HEK293 (cell line): ENCODE results near the gene PRDM11.

Experiments used
- CTCF ChIA-PET: fragments of 350-600 bp; formaldehyde crosslinking; extraction: SDS; loops from one replicate; lab custom pipeline; 2021; ENCODE audit warnings: antibody characterized with exemption; lab: Yijun Ruan, JAX
- POLR2A ChIA-PET: fragments of 300-600 bp; formaldehyde crosslinking; extraction: SDS; loops from one replicate; lab custom pipeline; 2020; ENCODE audit warnings: antibody characterized with exemption, inconsistent platforms; lab: Yijun Ruan, JAX
- H3K27ac ChIP-seq: fragments of 200-500 bp; sonication (Bioruptor generic); 2 replicates; pipeline ENCODE4 v1.5.1; 2014; ENCODE audit warnings: low read depth, low read length, control low read depth, inconsistent platforms; ENCODE audit errors: extremely low read depth
- H3K36me3 ChIP-seq, 2 experiments: fragments of 200-500 bp in 1 of 2; sonication (Bioruptor generic) in 1 of 2; 1 replicate in 1 of 2; 2 replicates in 1 of 2; pipeline ENCODE4 v1.5.1; 2014 to 2017; ENCODE audit warnings: inconsistent platforms in 2 of 2, low read length in 2 of 2; ENCODE audit not compliant: control insufficient read depth in 2 of 2, insufficient read depth in 1 of 2
- H3K4me1 ChIP-seq: fragments of 200-500 bp; sonication (Bioruptor generic); 2 replicates; pipeline ENCODE4 v1.5.1; 2014; ENCODE audit warnings: mild to moderate bottlenecking, low read length, inconsistent platforms; ENCODE audit not compliant: control insufficient read depth, insufficient read depth
- H3K4me3 ChIP-seq: 2 replicates; pipeline ENCODE4 v1.5.1; 2011; ENCODE audit warnings: low read depth, mild to moderate bottlenecking, control low read depth, low read length, moderate library complexity
- H3K9me3 ChIP-seq: fragments of 200-500 bp; sonication (Bioruptor generic); 2 replicates; pipeline ENCODE4 v1.5.1; 2014; ENCODE audit warnings: low read depth, low read length, inconsistent platforms; ENCODE audit not compliant: control insufficient read depth, insufficient read depth
- FEZF1 ChIP-seq: fragments of 450-650 bp; formaldehyde crosslinking; IDR thresholded peaks from 2 replicates; pipeline ENCODE4 v1.5.1; 2016; ENCODE audit warnings: missing biosample characterization, missing genetic modification characterization
- HOXD13 ChIP-seq: sonication (generic); formaldehyde crosslinking; IDR thresholded peaks from 2 replicates; pipeline ENCODE4 v1.8.0; 2022; ENCODE audit warnings: missing genetic modification reagents, borderline replicate concordance
- PRDM10 ChIP-seq: fragments of 450-650 bp; formaldehyde crosslinking; IDR thresholded peaks from 2 replicates; pipeline ENCODE4 v1.5.1; 2016; ENCODE audit warnings: missing biosample characterization, missing genetic modification characterization
- SP2 ChIP-seq: fragments of 450-650 bp; formaldehyde crosslinking; IDR thresholded peaks from 2 replicates; pipeline ENCODE4 v1.5.1; 2016; ENCODE audit warnings: missing biosample characterization, missing genetic modification characterization
- ZFP69B ChIP-seq: fragments of 450-650 bp; formaldehyde crosslinking; IDR thresholded peaks from 2 replicates; pipeline ENCODE4 v1.5.1; 2016; ENCODE audit warnings: missing biosample characterization, missing genetic modification characterization
- ZNF239 ChIP-seq: fragments of 450-650 bp; formaldehyde crosslinking; IDR thresholded peaks from 2 replicates; pipeline ENCODE4 v1.5.1; 2016; ENCODE audit warnings: missing biosample characterization, missing genetic modification characterization
- ZNF26 ChIP-seq: fragments of 450-650 bp; formaldehyde crosslinking; IDR thresholded peaks from 2 replicates; pipeline ENCODE4 v1.5.1; 2016; ENCODE audit warnings: missing biosample characterization, missing genetic modification characterization
- ZNF266 ChIP-seq: fragments of 450-650 bp; formaldehyde crosslinking; IDR thresholded peaks from 2 replicates; pipeline ENCODE4 v1.5.1; 2016; ENCODE audit warnings: missing biosample characterization, missing genetic modification characterization, low read depth
- ZNF37A ChIP-seq: fragments of 450-650 bp; IDR thresholded peaks from 2 replicates; pipeline ENCODE4 v1.5.1; 2018; ENCODE audit warnings: missing biosample characterization, missing genetic modification characterization
- ZNF521 ChIP-seq: fragments of 450-650 bp; formaldehyde crosslinking; IDR thresholded peaks from 2 replicates; pipeline ENCODE4 v1.5.1; 2017; ENCODE audit warnings: missing biosample characterization, mild to moderate bottlenecking, missing genetic modification characterization
- ZNF544 ChIP-seq: fragments of 450-650 bp; formaldehyde crosslinking; IDR thresholded peaks from 2 replicates; pipeline ENCODE4 v1.5.0; 2017; ENCODE audit warnings: missing biosample characterization, missing genetic modification characterization
- ZNF624 ChIP-seq: fragments of 450-650 bp; formaldehyde crosslinking; IDR thresholded peaks from 2 replicates; pipeline ENCODE4 v1.5.1; 2017; ENCODE audit warnings: missing biosample characterization, missing genetic modification characterization
- ZNF629 ChIP-seq: fragments of 450-650 bp; formaldehyde crosslinking; IDR thresholded peaks from 2 replicates; pipeline ENCODE4 v1.5.1; 2017; ENCODE audit warnings: missing biosample characterization, missing genetic modification characterization

PRDM11 gene

GRCh38 chr11:45263773-45264172 is 117.3 kb downstream of the PRDM11 start:
- Histone ChIP-seq H3K4me1 (no peaks in the 10 kb centered on the region), H3K36me3 (no peaks in the 10 kb centered on the region), H3K9me3 (no peaks in the 10 kb centered on the region), H3K4me3 (no peak overlapping the region), H3K27ac (no peak overlapping the region)
- CTCF ChIA-PET = interaction anchor here (1.3 to 1.5 kb wide), 2 partner anchors 11 to 154 kb away, joined by 3 to 8 read pairs; no protein-coding TSS in a partner anchor
- no peak for TF ChIP-seq ZNF37A (tag by site-specific recombination)
- no peak for TF ChIP-seq SP2
- no peak for TF ChIP-seq ZNF544
- POLR2A ChIA-PET = no interaction called here

GRCh38 chr11:45264839-45265515 is 118.5 kb downstream of the PRDM11 start:
- ChIA-PET CTCF (interaction anchor here (0.5 to 1.8 kb wide), 8 partner anchors 11 to 539 kb away, joined by 3 to 11 read pairs (median 5); no protein-coding TSS in a partner anchor), POLR2A (no interaction called here)
- Histone ChIP-seq H3K4me3 (no peak overlapping the region), H3K36me3 (no peaks in the 10 kb centered on the region), H3K9me3 (no peaks in the 10 kb centered on the region), H3K4me1 (no peaks in the 10 kb centered on the region), H3K27ac (no peak overlapping the region)
- 0 out of 2 replicates have a peak, but pooled peaks have one; percentile 20 for TF ChIP-seq PRDM10 (tag by site-specific recombination)
- no peak for TF ChIP-seq ZNF521 (tag by site-specific recombination)

- no peak for TF ChIP-seq ZNF239 (tag by site-specific recombination)
- no peak for TF ChIP-seq ZFP69B
- no peak for TF ChIP-seq ZNF624 (tag by site-specific recombination)
- TF ChIP-seq ZNF629 = no peak
- TF ChIP-seq FEZF1 (tag by site-specific recombination) = no peak
- TF ChIP-seq HOXD13 (CRISPR knock-in tag) = no peak
- no peak for TF ChIP-seq ZNF266 (tag by site-specific recombination)
- no peak for TF ChIP-seq ZNF26
- Histone ChIP-seq H3K27ac (no peak overlapping the region), H3K4me1 (no peaks in the 10 kb centered on the region), H3K36me3 (no peaks in the 10 kb centered on the region), H3K9me3 (no peaks in the 10 kb centered on the region), H3K4me3 (no peak overlapping the region)
- ChIA-PET POLR2A (no interaction called here), CTCF (interaction anchor here (0.7 to 1.8 kb wide), 6 partner anchors 10 to 155 kb away, joined by 3 to 11 read pairs (median 5); no protein-coding TSS in a partner anchor)
These were observed 119.7 kb downstream of the PRDM11 start for GRCh38 chr11:45265969-45266675.
